Body of pancreas (tissue), 4 donors: Measurements from ENCODE around the gene GRIFIN. TPM values are rescaled to one million over a fixed set of nuclear protein-coding genes. Genes with fewer than 3 reads are reported as not detected.
A peak's percentile ranks its signal among the peaks of the same experiment; 100 is the strongest.

Experiments
- ATAC-seq: fragments of 150-250 bp; one replicate; pipeline ENCODE4 v1.9.1; 2016
- DNase-seq, 4 donors: peaks; one replicate each; pipeline ENCODE4 v3.0.0-alpha.2; 2019
- H3K27ac ChIP-seq, 4 donors: fragments of 200-600 bp; sonication (generic); 1 replicate in 3 of 4; 2 replicates in 1 of 4; pipeline versions ENCODE4 v1.5.1 to v1.6.1; 2016 to 2019; ENCODE audit warnings: mild to moderate bottlenecking in 1 of 4, mixed read lengths in 1 of 4, moderate library complexity in 1 of 4
- H3K27me3 ChIP-seq, 2 donors: fragments of 200-600 bp; sonication (generic); one replicate each; pipeline ENCODE4 v1.6.0; 2016; ENCODE audit warnings: mild to moderate bottlenecking in 1 of 2
- H3K36me3 ChIP-seq, 2 donors: fragments of 200-600 bp; sonication (generic); replicated peaks in 1 of 2; 2 replicates each; pipeline ENCODE4 v1.5.1; 2016; ENCODE audit warnings: low read depth in 2 of 2; ENCODE audit not compliant: insufficient read depth in 1 of 2
- H3K4me1 ChIP-seq: fragments of 200-600 bp; sonication (generic); one replicate; pipeline ENCODE4 v1.6.0; 2016
- H3K4me3 ChIP-seq, 2 donors: fragments of 200-600 bp; sonication (generic); 1 replicate in 1 of 2; 2 replicates in 1 of 2; pipeline ENCODE4 v1.5.1; 2016 to 2019
- H3K9me3 ChIP-seq, 3 donors: fragments of 200-600 bp; sonication (generic); 1 replicate in 2 of 3; 2 replicates in 1 of 3; pipeline ENCODE4 v1.5.1; 2016
- POLR2A ChIP-seq, 3 donors: fragments of 450-650 bp; IDR thresholded peaks; one replicate each; pipeline ENCODE4 v1.6.1; 2016; ENCODE audit warnings: antibody characterized with exemption in 3 of 3, mild to moderate bottlenecking in 2 of 3
- WGBS, 2 donors: methylation state at CpG; one replicate each; pipeline ENCODE4 v1.1.5; 2017; 5-methylcytosine and 5-hydroxymethylcytosine counted together
- intact Hi-C: fragments of 100-400 bp; cut with DNase I; formaldehyde crosslinking; loops from one replicate; pipeline ENCODE4 v1.15.1; 2023
- total RNA-seq, 2 donors: library from RNA; depleted of rRNA; stranded (reverse); fragments of >200 nt; gene quantifications; one replicate each; pipeline ENCODE4 v1.1.0, GENCODE V29; 2016
- TF ChIP-seq, protein P1 (sequence below), 7 experiments: fragments of 450-650 bp in 4 of 7; fragments of 200-600 bp in 3 of 7; sonication (generic) in 3 of 7; IDR thresholded peaks; one replicate each; pipeline ENCODE4 v1.5.1; 2016 to 2019; ENCODE audit warnings: antibody characterized with exemption in 7 of 7

GRIFIN gene
- total RNA-seq, 2 donors from 2014 or later, result not detected

DNA sequence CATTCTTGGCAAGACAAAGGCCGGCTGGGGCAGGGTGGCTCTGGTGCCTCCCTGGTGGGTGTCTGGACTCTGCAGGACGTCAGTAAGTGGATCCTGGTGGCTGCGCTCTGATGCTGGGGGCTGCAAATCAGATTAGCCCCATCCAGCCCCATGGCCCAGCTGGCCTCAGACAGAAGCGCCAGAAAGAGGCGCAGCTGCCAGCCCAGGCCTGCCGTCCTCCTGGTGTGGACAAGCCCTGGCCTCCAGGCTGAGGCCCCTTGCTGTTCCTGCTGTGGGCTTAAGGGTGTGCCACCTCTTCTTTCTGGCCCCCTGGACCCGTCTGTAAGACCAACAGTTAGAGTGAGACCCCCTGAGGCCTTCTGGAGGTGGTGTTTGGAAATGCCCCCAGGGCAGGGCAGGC is 37.5 kb upstream of the GRIFIN start:
- intact Hi-C loops, result no loop called here
- TF ChIP-seq POLR2A (IDR thresholded peaks at IDR 0.05), result no peak
- TF ChIP-seq, protein P1, sequence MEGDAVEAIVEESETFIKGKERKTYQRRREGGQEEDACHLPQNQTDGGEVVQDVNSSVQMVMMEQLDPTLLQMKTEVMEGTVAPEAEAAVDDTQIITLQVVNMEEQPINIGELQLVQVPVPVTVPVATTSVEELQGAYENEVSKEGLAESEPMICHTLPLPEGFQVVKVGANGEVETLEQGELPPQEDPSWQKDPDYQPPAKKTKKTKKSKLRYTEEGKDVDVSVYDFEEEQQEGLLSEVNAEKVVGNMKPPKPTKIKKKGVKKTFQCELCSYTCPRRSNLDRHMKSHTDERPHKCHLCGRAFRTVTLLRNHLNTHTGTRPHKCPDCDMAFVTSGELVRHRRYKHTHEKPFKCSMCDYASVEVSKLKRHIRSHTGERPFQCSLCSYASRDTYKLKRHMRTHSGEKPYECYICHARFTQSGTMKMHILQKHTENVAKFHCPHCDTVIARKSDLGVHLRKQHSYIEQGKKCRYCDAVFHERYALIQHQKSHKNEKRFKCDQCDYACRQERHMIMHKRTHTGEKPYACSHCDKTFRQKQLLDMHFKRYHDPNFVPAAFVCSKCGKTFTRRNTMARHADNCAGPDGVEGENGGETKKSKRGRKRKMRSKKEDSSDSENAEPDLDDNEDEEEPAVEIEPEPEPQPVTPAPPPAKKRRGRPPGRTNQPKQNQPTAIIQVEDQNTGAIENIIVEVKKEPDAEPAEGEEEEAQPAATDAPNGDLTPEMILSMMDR (IDR thresholded peaks at IDR 0.05), result no peak
- no peak overlapping the region for H3K4me3 ChIP-seq
- ATAC-seq, result no peak
- peaks cover 30% of the 10 kb centered on the region for H3K4me1 ChIP-seq
- H3K9me3 ChIP-seq, result no peaks in the 10 kb centered on the region
- H3K27ac ChIP-seq, result no peak overlapping the region
- H3K27me3 ChIP-seq, result no peaks in the 10 kb centered on the region
- DNase-seq, result peak in 1 of 4 donors; percentile 1
- WGBS, 2 donors, result 94% methylated on average over 7 of the region's 7 CpGs; no CpG with 5 or more reads in 1 of the 2 donors
- H3K36me3 ChIP-seq, result no peaks in the 10 kb centered on the region

DNA sequence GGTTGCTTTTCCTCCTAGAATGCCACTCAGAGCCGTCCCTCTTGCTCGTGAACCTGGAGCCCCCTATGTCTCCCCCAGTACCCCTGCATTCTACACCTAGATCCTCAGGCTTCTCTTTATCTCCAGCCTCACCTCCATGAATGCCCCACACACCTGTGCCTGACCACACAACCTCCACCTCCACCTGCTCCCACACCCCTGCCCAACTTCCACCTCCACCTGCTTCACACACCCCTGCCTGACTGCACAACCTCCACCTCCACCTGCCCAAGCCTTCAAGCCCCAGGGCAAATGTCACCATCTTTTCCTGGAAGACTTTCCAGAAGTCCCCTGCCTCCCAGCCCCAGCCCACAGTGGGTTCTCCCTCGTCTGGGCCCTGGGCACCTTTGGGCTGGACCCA is 36.5 kb upstream of the GRIFIN start:
- no peaks in the 10 kb centered on the region for H3K9me3 ChIP-seq
- TF ChIP-seq POLR2A (IDR thresholded peaks at IDR 0.05), result no peak
- TF ChIP-seq, protein P1 (IDR thresholded peaks at IDR 0.05), result no peak
- H3K36me3 ChIP-seq, result no peaks in the 10 kb centered on the region
- no peak overlapping the region for H3K4me3 ChIP-seq
- ATAC-seq, result no peak
- no peak overlapping the region for H3K27ac ChIP-seq
- intact Hi-C loops, result no loop called here
- no peaks in the 10 kb centered on the region for H3K27me3 ChIP-seq
- no peak for DNase-seq
- peaks cover 27% of the 10 kb centered on the region for H3K4me1 ChIP-seq
- 87 to 93% methylated on average over 3 of the region's 3 CpGs for WGBS, 2 donors

DNA sequence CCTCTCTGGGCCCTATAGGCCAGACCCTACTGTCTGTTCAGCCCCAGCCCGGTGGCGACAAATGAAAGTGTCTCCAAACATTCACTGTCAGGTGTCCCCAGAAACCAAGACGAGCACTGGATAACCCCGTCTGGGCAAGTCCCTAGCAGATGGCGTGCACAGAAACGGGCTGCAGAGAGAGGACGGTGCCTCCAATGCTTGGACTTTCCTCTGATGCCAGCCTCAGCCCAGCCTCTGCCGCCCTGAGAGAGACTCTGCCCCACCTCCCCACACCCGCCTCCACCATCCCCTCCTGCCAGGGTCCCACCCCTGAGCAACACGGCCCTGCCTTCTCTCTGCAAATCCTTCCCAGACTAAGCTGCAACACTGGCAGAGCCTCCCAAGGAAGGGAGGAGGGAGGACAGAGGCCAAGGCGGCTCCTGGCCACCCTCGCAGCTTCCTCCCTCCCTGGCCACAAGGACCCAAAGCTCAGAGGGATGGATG is 36.0 kb upstream of the GRIFIN start:
- Histone ChIP-seq H3K4me1 (peaks cover 27% of the 10 kb centered on the region), H3K36me3 (no peaks in the 10 kb centered on the region), H3K4me3 (no peak overlapping the region), H3K27ac (peak overlapping the region in 1 of 4 donors; percentile 80), H3K27me3 (no peaks in the 10 kb centered on the region), H3K9me3 (no peaks in the 10 kb centered on the region)
- DNase-seq (peak in 1 of 4 donors; percentile 81), ATAC-seq (no peak)
- intact Hi-C loops, result no loop called here
- TF ChIP-seq, protein P1 (IDR thresholded peaks at IDR 0.05), result no peak
- peak in 1 of 3 donors; percentile 27 for TF ChIP-seq POLR2A (IDR thresholded peaks at IDR 0.05)
- WGBS, 2 donors, result 44 to 57% methylated on average over 9 to 11 of the region's 12 CpGs

DNA sequence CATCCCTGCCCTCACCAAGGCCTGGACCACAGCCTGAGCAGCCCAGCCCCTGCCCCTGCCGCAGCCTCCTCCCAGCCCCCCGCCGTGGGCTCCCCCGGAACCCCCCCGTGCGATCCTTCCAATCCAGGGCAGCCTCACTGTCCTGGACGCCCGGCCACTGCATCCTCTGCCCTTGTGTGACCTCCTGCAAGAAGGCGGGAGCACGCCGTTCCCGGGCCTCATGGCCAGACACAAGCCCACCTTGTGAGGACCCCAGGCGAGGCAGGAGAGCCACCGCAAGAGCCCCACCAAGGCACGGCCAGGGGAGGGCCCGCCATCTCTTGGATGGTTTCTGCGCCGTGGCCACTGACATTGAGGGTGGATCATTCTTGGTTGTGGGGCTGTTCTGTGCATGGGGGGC is 35.6 kb upstream of the GRIFIN start:
- Histone ChIP-seq H3K4me3 (no peak overlapping the region), H3K27ac (peak overlapping the region in 2 of 4 donors; percentile 39 to 80), H3K9me3 (no peaks in the 10 kb centered on the region), H3K36me3 (no peaks in the 10 kb centered on the region), H3K4me1 (peaks cover 27% of the 10 kb centered on the region), H3K27me3 (no peaks in the 10 kb centered on the region)
- no peak for DNase-seq
- ATAC-seq, result peak; percentile 8
- TF ChIP-seq, protein P1 (IDR thresholded peaks at IDR 0.05), result no peak
- TF ChIP-seq POLR2A (IDR thresholded peaks at IDR 0.05), result no peak
- intact Hi-C loops, result no loop called here
- WGBS, 2 donors, result 31 to 49% methylated on average over 5 to 18 of the region's 18 CpGs
